ENCODE results near the gene PCDH15.

- TF ChIP-seq CTCF (IDR thresholded peaks at IDR 0.05) (no peak), RAD21 (IDR thresholded peaks at IDR 0.05; ENCODE audit: low read length) (no peak), RFX5 (IDR thresholded peaks at IDR 0.05; ENCODE audit: low read length) (no peak), FOXM1 (IDR thresholded peaks at IDR 0.05; ENCODE audit: low read depth) (no peak)
- TF ChIP-seq, protein P1, sequence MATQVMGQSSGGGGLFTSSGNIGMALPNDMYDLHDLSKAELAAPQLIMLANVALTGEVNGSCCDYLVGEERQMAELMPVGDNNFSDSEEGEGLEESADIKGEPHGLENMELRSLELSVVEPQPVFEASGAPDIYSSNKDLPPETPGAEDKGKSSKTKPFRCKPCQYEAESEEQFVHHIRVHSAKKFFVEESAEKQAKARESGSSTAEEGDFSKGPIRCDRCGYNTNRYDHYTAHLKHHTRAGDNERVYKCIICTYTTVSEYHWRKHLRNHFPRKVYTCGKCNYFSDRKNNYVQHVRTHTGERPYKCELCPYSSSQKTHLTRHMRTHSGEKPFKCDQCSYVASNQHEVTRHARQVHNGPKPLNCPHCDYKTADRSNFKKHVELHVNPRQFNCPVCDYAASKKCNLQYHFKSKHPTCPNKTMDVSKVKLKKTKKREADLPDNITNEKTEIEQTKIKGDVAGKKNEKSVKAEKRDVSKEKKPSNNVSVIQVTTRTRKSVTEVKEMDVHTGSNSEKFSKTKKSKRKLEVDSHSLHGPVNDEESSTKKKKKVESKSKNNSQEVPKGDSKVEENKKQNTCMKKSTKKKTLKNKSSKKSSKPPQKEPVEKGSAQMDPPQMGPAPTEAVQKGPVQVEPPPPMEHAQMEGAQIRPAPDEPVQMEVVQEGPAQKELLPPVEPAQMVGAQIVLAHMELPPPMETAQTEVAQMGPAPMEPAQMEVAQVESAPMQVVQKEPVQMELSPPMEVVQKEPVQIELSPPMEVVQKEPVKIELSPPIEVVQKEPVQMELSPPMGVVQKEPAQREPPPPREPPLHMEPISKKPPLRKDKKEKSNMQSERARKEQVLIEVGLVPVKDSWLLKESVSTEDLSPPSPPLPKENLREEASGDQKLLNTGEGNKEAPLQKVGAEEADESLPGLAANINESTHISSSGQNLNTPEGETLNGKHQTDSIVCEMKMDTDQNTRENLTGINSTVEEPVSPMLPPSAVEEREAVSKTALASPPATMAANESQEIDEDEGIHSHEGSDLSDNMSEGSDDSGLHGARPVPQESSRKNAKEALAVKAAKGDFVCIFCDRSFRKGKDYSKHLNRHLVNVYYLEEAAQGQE (IDR thresholded peaks at IDR 0.05; ENCODE audit: low read depth, low read length): no peak
Observed at GRCh38 chr10:54745436-54745835, 55.6 kb downstream of the PCDH15 start.
